Lower leg skin (tissue), 4 donors: Measurements from ENCODE around the gene KCND1. TPM values are rescaled to one million over a fixed set of nuclear protein-coding genes. Genes with fewer than 3 reads are reported as not detected.
A peak's percentile ranks its signal among the peaks of the same experiment; 100 is the strongest.

Experiments
- DNase-seq, 2 donors: peaks; one replicate each; pipeline ENCODE4 v3.0.0-alpha.2; 2019; ENCODE audit warnings: low spot score in 2 of 2
- H3K4me3 ChIP-seq: fragments of 200-600 bp; sonication (generic); 2 replicates; pipeline ENCODE4 v1.5.1; 2017; ENCODE audit warnings: mild to moderate bottlenecking, low read depth; ENCODE audit not compliant: poor library complexity, severe bottlenecking
- POLR2A ChIP-seq, 2 donors: fragments of 450-650 bp; IDR thresholded peaks; one replicate each; pipeline ENCODE4 v1.6.1; 2016 to 2017; ENCODE audit warnings: antibody characterized with exemption in 2 of 2, mild to moderate bottlenecking in 1 of 2, moderate library complexity in 1 of 2
- WGBS, 2 donors: methylation state at CpG; one replicate each; pipeline ENCODE4 v1.1.5; 2018; 5-methylcytosine and 5-hydroxymethylcytosine counted together
- intact Hi-C: fragments of 100-400 bp; cut with DNase I; formaldehyde crosslinking; loops from one replicate; pipeline ENCODE4 v1.15.0; 2023; ENCODE audit warnings: low total_unique reads
- total RNA-seq, 4 donors: library from RNA; depleted of rRNA; stranded (reverse); fragments of >200 nt; gene quantifications; one replicate each; pipeline ENCODE4 v1.1.0, GENCODE V29; 2016
- TF ChIP-seq, protein P1 (sequence below), 3 donors: fragments of 450-650 bp; IDR thresholded peaks; one replicate each; pipeline ENCODE4 v1.5.1; 2016; ENCODE audit warnings: antibody characterized with exemption in 3 of 3, mild to moderate bottlenecking in 3 of 3, moderate library complexity in 2 of 3

Gene KCND1
- under 1 TPM; 0.08 to 0.72 (median 0.33) TPM for total RNA-seq

GRCh38 chrX:48971249-48972219 lies at the start of gene KCND1:
Gene KCND1 (minus strand): TSS chrX:48971844. CDS start chrX:48970271, 1,573 bp downstream.
- 2 to 32% methylated on average over 11 to 28 of the region's 28 CpGs for WGBS, 2 donors
- H3K4me3 ChIP-seq: no peak within 1 kb of the TSS
- intact Hi-C loops: no loop called here
- TF ChIP-seq, protein P1, sequence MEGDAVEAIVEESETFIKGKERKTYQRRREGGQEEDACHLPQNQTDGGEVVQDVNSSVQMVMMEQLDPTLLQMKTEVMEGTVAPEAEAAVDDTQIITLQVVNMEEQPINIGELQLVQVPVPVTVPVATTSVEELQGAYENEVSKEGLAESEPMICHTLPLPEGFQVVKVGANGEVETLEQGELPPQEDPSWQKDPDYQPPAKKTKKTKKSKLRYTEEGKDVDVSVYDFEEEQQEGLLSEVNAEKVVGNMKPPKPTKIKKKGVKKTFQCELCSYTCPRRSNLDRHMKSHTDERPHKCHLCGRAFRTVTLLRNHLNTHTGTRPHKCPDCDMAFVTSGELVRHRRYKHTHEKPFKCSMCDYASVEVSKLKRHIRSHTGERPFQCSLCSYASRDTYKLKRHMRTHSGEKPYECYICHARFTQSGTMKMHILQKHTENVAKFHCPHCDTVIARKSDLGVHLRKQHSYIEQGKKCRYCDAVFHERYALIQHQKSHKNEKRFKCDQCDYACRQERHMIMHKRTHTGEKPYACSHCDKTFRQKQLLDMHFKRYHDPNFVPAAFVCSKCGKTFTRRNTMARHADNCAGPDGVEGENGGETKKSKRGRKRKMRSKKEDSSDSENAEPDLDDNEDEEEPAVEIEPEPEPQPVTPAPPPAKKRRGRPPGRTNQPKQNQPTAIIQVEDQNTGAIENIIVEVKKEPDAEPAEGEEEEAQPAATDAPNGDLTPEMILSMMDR (IDR thresholded peaks at IDR 0.05): no peak
- TF ChIP-seq POLR2A (IDR thresholded peaks at IDR 0.05): no peak
- DNase-seq: no peak

- DNase-seq: no peak
- no peak overlapping the region for H3K4me3 ChIP-seq
- TF ChIP-seq POLR2A (IDR thresholded peaks at IDR 0.05): no peak
- TF ChIP-seq, protein P1 (IDR thresholded peaks at IDR 0.05): no peak
- intact Hi-C loops: no loop called here
- WGBS, 2 donors: 87 to 88% methylated on average over 7 of the region's 7 CpGs
Measured at GRCh38 chrX:49019599-49020249, 48.1 kb upstream of the KCND1 start.

GRCh38 chrX:49019050-49019449 lies 47.4 kb upstream of the KCND1 start:
- TF ChIP-seq, protein P1 (IDR thresholded peaks at IDR 0.05): no peak
- no peak for TF ChIP-seq POLR2A (IDR thresholded peaks at IDR 0.05)
- intact Hi-C loops: no loop called here
- WGBS, 2 donors: 84 to 100% methylated on average over 2 of the region's 2 CpGs
- H3K4me3 ChIP-seq: no peak overlapping the region
- no peak for DNase-seq

DNA sequence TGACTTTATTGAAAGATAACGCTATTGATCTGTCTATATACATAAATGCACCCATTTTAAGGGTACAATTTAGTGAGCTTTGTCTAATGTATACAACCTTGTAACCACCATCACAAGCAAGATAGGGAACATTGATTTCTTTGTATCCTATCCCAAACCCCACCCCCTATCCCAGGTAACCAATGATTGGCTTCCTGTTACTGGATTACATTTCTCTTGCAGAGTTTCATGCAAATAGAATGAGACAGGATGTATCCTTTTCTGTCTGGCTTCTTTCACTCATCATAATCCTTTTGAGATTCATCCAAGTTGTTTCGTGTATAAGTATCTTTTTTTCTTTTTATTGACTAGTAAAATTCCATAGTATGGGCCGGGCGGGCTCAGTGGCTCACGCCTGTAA lies 32.1 kb upstream of the KCND1 start:
- TF ChIP-seq POLR2A (IDR thresholded peaks at IDR 0.05): no peak
- TF ChIP-seq, protein P1 (IDR thresholded peaks at IDR 0.05): no peak
- WGBS, 2 donors: 73% methylated on average over 5 of the region's 5 CpGs
- intact Hi-C loops: no loop called here
- no peak overlapping the region for H3K4me3 ChIP-seq
- no peak for DNase-seq

GRCh38 chrX:49002091-49002935 lies 30.7 kb upstream of the KCND1 start, which contains the start of gene GRIPAP1:
Gene GRIPAP1 (minus strand): TSS chrX:49002264. CDS start chrX:49002229, 35 bp downstream.
- TF ChIP-seq, protein P1 (IDR thresholded peaks at IDR 0.05): no peak
- no peak for TF ChIP-seq POLR2A (IDR thresholded peaks at IDR 0.05)
- WGBS, 2 donors: 1 to 34% methylated on average over 27 to 38 of the region's 38 CpGs
- intact Hi-C loops: no loop called here
- peak; percentile 56 to 90 for DNase-seq
- peak within 1 kb of the TSS; percentile 52 for H3K4me3 ChIP-seq
